ENCODE measurements around the gene CDC42BPA.
"Not testable (repeated sequence)": the region's sequence is repeated elsewhere in the genome, so short reads cannot be mapped to it uniquely, and the experiment has no call there.

The CDC42BPA gene

DNA sequence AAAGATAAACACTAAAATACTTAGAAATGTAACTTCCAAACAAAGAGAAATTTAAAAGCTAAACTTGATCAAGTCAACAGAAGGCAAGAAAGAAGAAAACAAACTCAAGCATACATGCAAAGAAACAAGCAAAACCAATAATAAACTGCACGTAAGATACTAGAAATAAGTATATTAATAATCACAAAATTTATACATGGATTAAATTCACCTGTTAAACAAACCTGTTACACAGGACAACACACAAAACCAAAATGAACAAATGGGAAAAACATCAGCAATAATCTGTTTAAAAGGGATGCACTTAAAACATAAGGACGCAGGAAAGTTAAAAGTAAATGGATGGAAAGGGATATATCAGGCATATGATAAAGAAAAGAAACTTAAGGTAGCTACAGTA is 165.8 kb downstream of the CDC42BPA start:
- Mint-ChIP-seq H3K27ac (no peak overlapping the region), H3K4me3 (no peak overlapping the region), H3K9me3 (no peaks in the 10 kb centered on the region), H3K36me3 (ENCODE audit: low read depth) (peaks cover 14% of the 10 kb centered on the region), H3K27me3 (ENCODE audit: low read depth) (no peaks in the 10 kb centered on the region), H3K4me1 (no peaks in the 10 kb centered on the region)
- TF ChIP-seq, protein P1, sequence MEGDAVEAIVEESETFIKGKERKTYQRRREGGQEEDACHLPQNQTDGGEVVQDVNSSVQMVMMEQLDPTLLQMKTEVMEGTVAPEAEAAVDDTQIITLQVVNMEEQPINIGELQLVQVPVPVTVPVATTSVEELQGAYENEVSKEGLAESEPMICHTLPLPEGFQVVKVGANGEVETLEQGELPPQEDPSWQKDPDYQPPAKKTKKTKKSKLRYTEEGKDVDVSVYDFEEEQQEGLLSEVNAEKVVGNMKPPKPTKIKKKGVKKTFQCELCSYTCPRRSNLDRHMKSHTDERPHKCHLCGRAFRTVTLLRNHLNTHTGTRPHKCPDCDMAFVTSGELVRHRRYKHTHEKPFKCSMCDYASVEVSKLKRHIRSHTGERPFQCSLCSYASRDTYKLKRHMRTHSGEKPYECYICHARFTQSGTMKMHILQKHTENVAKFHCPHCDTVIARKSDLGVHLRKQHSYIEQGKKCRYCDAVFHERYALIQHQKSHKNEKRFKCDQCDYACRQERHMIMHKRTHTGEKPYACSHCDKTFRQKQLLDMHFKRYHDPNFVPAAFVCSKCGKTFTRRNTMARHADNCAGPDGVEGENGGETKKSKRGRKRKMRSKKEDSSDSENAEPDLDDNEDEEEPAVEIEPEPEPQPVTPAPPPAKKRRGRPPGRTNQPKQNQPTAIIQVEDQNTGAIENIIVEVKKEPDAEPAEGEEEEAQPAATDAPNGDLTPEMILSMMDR (IDR thresholded peaks at IDR 0.05; ENCODE audit: unreplicated experiment in 3 of 3): no peak

DNA sequence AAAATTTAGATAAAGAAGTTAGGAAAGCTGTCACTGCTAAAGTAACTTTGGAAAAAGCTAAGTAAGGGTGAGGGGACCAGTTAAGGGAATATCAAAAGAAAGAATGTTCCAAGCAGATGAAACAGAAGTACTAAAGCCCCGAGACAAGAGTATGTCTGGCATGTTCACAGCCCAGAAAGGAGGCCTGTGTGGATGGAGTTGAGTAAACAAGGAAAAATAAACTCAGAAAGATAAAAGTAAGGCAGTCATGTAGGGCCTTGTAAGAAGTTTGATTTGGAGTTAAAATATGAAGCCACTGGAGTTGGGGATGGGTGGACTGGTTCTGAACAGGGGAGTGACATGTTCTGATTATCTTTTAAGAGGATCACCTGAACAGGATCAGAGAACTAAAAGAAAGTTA is 177.9 kb downstream of the CDC42BPA start:
- Mint-ChIP-seq H3K4me1 (no peaks in the 10 kb centered on the region), H3K36me3 (ENCODE audit: low read depth) (peaks cover 25% of the 10 kb centered on the region), H3K27me3 (ENCODE audit: low read depth) (no peaks in the 10 kb centered on the region), H3K9me3 (no peaks in the 10 kb centered on the region), H3K4me3 (no peak overlapping the region), H3K27ac (no peak overlapping the region)
- TF ChIP-seq, protein P1 (IDR thresholded peaks at IDR 0.05; ENCODE audit: unreplicated experiment in 3 of 3): no peak

DNA sequence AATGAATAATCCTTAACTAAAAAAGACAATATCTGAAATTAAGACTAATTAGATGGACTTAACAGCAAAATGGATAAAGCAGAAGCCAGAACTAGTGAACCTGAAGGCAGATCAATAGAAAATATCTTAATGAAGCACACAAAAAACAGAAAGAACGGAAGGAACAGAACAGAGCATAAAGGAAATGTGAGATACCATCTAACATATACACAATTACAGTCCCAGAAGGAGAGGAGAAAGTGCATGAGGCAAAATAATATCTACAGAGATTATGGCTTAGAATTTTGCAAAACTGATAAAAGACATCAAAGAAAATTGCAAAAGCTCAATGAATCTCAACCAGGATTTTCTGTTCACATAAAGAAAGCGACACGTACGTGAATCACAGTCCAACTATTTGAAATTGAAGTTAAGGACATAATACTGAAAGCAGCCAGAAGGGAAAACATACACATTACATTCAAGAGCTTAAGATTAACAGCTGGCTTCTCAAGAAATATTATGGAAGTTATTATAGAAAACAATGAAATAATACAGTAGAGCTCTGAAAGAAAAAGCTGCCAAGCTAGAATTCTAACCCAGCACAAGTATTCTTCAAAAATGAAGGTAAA is 182.0 kb downstream of the CDC42BPA start:
- no peaks in the 10 kb centered on the region for H3K4me1 Mint-ChIP-seq

DNA sequence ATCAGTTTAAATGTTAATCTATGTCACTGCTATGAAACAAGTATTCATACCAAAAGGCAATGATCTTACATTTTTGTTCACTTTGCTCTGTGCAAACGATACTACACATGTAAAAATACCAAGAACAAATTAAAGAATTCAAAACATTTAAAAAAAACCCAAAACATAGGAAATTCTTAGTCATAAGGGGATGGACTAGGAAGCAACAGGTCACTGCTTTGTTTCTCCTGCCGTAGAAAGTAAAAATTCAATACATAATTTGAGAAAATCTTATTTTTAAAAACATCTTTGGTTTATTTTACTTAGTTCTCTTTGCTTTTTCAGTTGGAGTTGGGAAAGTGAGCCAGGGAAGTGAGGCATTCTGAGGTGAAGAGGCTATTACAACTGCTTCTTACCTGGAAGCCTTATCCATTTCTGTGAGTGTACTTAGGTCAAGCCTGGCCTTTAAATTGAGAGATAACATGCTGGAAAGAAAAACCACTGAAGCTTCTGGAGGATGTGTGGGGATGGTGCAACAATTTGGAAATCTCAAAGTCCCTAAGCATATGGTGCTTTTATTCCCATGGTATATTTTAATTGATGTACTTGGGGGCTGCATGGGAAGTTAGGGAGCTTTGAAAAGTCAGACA is 183.5 kb downstream of the CDC42BPA start:
- no peaks in the 10 kb centered on the region for H3K27me3 Mint-ChIP-seq (ENCODE audit: low read depth)
- no peaks in the 10 kb centered on the region for H3K4me1 Mint-ChIP-seq
- H3K9me3 Mint-ChIP-seq: peaks cover 7% of the 10 kb centered on the region
- no peak overlapping the region for H3K4me3 Mint-ChIP-seq
- H3K27ac Mint-ChIP-seq: no peak overlapping the region
- peaks cover 48% of the 10 kb centered on the region for H3K36me3 Mint-ChIP-seq (ENCODE audit: low read depth)
- TF ChIP-seq, protein P1 (IDR thresholded peaks at IDR 0.05; ENCODE audit: unreplicated experiment in 3 of 3): no peak

More for the DNA sequence above, 182.0 kb downstream of the CDC42BPA start:
- peaks cover 7% of the 10 kb centered on the region for H3K9me3 Mint-ChIP-seq
- TF ChIP-seq, protein P1 (IDR thresholded peaks at IDR 0.05; ENCODE audit: unreplicated experiment in 3 of 3): no peak
- H3K27ac Mint-ChIP-seq: no peak overlapping the region
- peaks cover 39% of the 10 kb centered on the region for H3K36me3 Mint-ChIP-seq (ENCODE audit: low read depth)
- H3K27me3 Mint-ChIP-seq (ENCODE audit: low read depth): no peaks in the 10 kb centered on the region
- H3K4me3 Mint-ChIP-seq: no peak overlapping the region

DNA sequence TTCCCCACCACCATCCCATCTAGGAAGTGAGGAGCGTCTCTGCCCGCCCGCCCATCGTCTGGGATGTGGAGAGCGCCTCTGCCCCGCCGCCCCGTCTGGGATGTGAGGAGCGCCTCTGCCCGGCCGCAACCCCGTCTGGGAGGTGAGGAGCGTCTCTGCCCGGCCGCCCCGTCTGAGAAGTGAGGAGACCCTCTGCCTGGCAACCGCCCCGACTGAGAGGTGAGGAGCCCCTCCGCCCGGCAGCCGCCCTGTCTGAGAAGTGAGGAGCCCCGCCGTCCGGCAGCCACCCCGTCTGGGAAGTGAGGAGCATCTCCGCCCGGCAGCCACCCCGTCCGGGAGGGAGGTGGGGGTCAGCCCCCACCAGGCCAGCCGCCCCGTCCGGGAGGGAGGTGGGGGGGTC is 185.6 kb downstream of the CDC42BPA start:
- H3K4me3 Mint-ChIP-seq; H3K27me3 Mint-ChIP-seq (ENCODE audit: low read depth); H3K4me1 Mint-ChIP-seq; H3K9me3 Mint-ChIP-seq; H3K27ac Mint-ChIP-seq: not testable (repeated sequence)
- peaks cover 47% of the 10 kb centered on the region for H3K36me3 Mint-ChIP-seq (ENCODE audit: low read depth)

DNA sequence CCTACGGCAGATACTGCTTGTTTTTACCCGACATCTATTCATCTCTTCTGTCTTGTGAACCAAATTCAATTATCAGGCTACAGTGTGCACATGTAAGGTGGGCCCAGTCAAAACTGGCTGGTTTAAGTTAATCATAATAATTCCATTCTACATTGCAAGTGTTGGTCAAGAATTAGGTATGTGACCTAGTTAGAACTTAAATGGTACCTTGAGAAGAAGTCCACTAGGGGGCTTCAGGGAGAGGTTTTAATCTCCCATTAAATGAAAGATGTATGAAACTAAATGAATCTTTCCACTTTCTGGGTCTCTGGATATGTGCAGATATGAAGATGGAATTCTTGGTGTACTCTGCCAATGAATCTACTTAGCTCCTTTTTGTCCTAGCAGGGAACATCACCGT is 187.1 kb downstream of the CDC42BPA start:
- TF ChIP-seq, protein P1 (IDR thresholded peaks at IDR 0.05; ENCODE audit: unreplicated experiment in 3 of 3): peak; percentile 22 to 49 (median 37)
- no peaks in the 10 kb centered on the region for H3K4me1 Mint-ChIP-seq
- H3K4me3 Mint-ChIP-seq: no peak overlapping the region
- peaks cover 7% of the 10 kb centered on the region for H3K9me3 Mint-ChIP-seq
- peaks cover 44% of the 10 kb centered on the region for H3K36me3 Mint-ChIP-seq (ENCODE audit: low read depth)
- no peak overlapping the region for H3K27ac Mint-ChIP-seq
- no peaks in the 10 kb centered on the region for H3K27me3 Mint-ChIP-seq (ENCODE audit: low read depth)
